NT2/D1 (cell line): ENCODE measurements around the gene IQSEC1.

Source experiments
- DNase-seq: peaks from one replicate; pipeline ENCODE4 v3.0.0-alpha.2; 2011; ENCODE audit warnings: low read depth, low spot score
- H3K27me3 ChIP-seq: 2 replicates; pipeline ENCODE4 v1.6.0; 2011; ENCODE audit warnings: mild to moderate bottlenecking; ENCODE audit not compliant: insufficient read length, insufficient read depth
- H3K36me3 ChIP-seq: 2 replicates; pipeline ENCODE4 v1.6.1; 2011; ENCODE audit warnings: mild to moderate bottlenecking, low read length, mixed read lengths; ENCODE audit not compliant: insufficient read depth, insufficient read length
- H3K4me1 ChIP-seq: 2 replicates; pipeline ENCODE4 v1.5.1; 2011; ENCODE audit not compliant: insufficient read depth, insufficient read length
- H3K4me3 ChIP-seq: 2 replicates; pipeline ENCODE4 v1.5.1; 2011; ENCODE audit warnings: low read depth; ENCODE audit not compliant: insufficient read length
- H3K9ac ChIP-seq: 2 replicates; pipeline ENCODE4 v1.6.0; 2011; ENCODE audit warnings: low read depth; ENCODE audit not compliant: insufficient read length
- H3K9me3 ChIP-seq: 2 replicates; pipeline ENCODE4 v1.5.1; 2011; ENCODE audit warnings: mild to moderate bottlenecking, low read length; ENCODE audit not compliant: insufficient read depth
- SUZ12 ChIP-seq: IDR thresholded peaks from 2 replicates; pipeline ENCODE4 v1.6.1; 2011; ENCODE audit not compliant: insufficient read length, insufficient read depth; ENCODE audit errors: extremely low read depth
- YY1 ChIP-seq: IDR thresholded peaks from 2 replicates; pipeline ENCODE4 v1.6.1; 2011; ENCODE audit not compliant: insufficient read length, insufficient read depth
- ZNF274 ChIP-seq: IDR thresholded peaks from 2 replicates; pipeline ENCODE4 v1.6.1; 2011; ENCODE audit warnings: mild to moderate bottlenecking, low read depth, low read length

Gene IQSEC1

GRCh38 chr3:12980596-12981290 is 92.5 kb downstream of the IQSEC1 start:
- no peaks in the 10 kb centered on the region for H3K9me3 ChIP-seq
- H3K4me1 ChIP-seq = peaks cover 14% of the 10 kb centered on the region
- peaks cover 6% of the 10 kb centered on the region for H3K36me3 ChIP-seq
- DNase-seq = no peak
- no peak overlapping the region for H3K9ac ChIP-seq
- no peak overlapping the region for H3K4me3 ChIP-seq
- H3K27me3 ChIP-seq = no peaks in the 10 kb centered on the region
- TF ChIP-seq YY1 = no peak
- no peak for TF ChIP-seq ZNF274
- TF ChIP-seq SUZ12 = no peak

- no peak overlapping the region for H3K4me3 ChIP-seq
- no peak for DNase-seq
- H3K36me3 ChIP-seq = peaks cover 6% of the 10 kb centered on the region
- TF ChIP-seq SUZ12 (no peak), YY1 (no peak), ZNF274 (no peak)
- no peaks in the 10 kb centered on the region for H3K27me3 ChIP-seq
- H3K4me1 ChIP-seq = peaks cover 14% of the 10 kb centered on the region
- H3K9ac ChIP-seq = no peak overlapping the region
- H3K9me3 ChIP-seq = no peaks in the 10 kb centered on the region
Measured at GRCh38 chr3:12979947-12980487, 93.2 kb downstream of the IQSEC1 start.

GRCh38 chr3:12979151-12979946 is 93.9 kb downstream of the IQSEC1 start:
- H3K9me3 ChIP-seq = no peaks in the 10 kb centered on the region

GRCh38 chr3:12978682-12979081 is 94.5 kb downstream of the IQSEC1 start:
- Histone ChIP-seq H3K9ac (no peak overlapping the region), H3K9me3 (no peaks in the 10 kb centered on the region), H3K4me3 (no peak overlapping the region), H3K36me3 (peaks cover 6% of the 10 kb centered on the region), H3K27me3 (no peaks in the 10 kb centered on the region), H3K4me1 (peaks cover 13% of the 10 kb centered on the region)
- no peak for DNase-seq
- TF ChIP-seq ZNF274 (no peak), YY1 (no peak), SUZ12 (no peak)

More at GRCh38 chr3:12979151-12979946, 93.9 kb downstream of the IQSEC1 start:
- DNase-seq = no peak
- Histone ChIP-seq H3K4me3 (no peak overlapping the region), H3K36me3 (peaks cover 6% of the 10 kb centered on the region), H3K9ac (no peak overlapping the region), H3K4me1 (peaks cover 17% of the 10 kb centered on the region), H3K27me3 (no peaks in the 10 kb centered on the region)
- TF ChIP-seq YY1 = no peak
- no peak for TF ChIP-seq SUZ12
- TF ChIP-seq ZNF274 = no peak

GRCh38 chr3:12977117-12977808 is 96.0 kb downstream of the IQSEC1 start:
- peaks cover 6% of the 10 kb centered on the region for H3K36me3 ChIP-seq
- H3K27me3 ChIP-seq = no peaks in the 10 kb centered on the region
- H3K4me3 ChIP-seq = no peak overlapping the region
- H3K4me1 ChIP-seq = peaks cover 13% of the 10 kb centered on the region
- no peak overlapping the region for H3K9ac ChIP-seq
- TF ChIP-seq SUZ12 = no peak
- TF ChIP-seq ZNF274 = no peak
- no peak for TF ChIP-seq YY1
- no peaks in the 10 kb centered on the region for H3K9me3 ChIP-seq
- DNase-seq = no peak

- no peak for DNase-seq
- Histone ChIP-seq H3K4me3 (no peak overlapping the region), H3K9me3 (no peaks in the 10 kb centered on the region), H3K36me3 (peaks cover 6% of the 10 kb centered on the region), H3K4me1 (peaks cover 8% of the 10 kb centered on the region), H3K27me3 (no peaks in the 10 kb centered on the region), H3K9ac (no peak overlapping the region)
- TF ChIP-seq ZNF274 (no peak), SUZ12 (no peak), YY1 (no peak)
Measured at GRCh38 chr3:12975748-12976522, 97.3 kb downstream of the IQSEC1 start.
